ENCODE measurements around the gene CFAP77. TPM values are rescaled to one million over a fixed set of nuclear protein-coding genes. Genes with fewer than 3 reads are reported as not detected.

The CFAP77 gene
- total RNA-seq, 2 experiments from 2014 or later = not detected

GRCh38 chr9:132585954-132586829 lies 176.2 kb downstream of the CFAP77 start:
- ChIA-PET POLR2A (no interaction called here), CTCF (interaction anchor here (1.9 kb wide), 1 partner anchor 176 kb away, joined by 4 read pairs; the partner anchor contains the start of gene CFAP77)

DNA sequence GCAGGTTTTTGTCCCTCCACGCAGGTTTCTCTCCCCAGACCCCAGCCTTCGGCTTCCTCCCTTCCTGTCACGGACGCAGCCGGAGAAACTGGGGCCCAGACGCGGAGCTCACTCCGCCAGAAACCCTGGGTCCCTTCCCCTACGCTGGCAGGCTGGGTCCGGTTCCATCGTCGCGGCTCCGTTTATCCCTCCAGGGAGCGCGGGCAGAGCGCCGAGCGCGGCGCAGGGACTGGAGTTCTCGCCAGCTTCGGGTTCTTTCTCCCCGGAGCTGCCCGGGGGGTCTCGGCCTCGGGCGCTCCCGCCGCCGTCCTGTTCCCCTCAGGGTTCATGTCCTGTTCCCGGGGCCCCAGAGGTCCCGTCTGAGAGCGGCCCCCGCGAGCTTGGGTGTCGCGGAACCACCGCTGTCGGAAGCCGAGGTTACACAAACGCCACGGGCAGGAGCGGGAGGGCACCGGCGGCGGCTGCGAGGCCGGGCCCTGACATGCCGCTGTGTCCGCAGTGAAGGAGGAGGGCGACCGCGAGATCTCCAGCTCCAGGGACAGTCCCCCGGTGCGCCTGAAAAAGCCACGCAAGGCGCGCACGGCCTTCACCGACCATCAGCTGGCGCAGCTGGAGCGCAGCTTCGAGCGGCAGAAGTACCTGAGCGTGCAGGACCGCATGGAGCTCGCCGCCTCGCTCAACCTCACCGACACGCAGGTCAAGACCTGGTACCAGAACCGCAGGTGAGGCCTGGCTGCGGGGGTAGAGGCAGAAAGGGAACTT lies 177.0 kb downstream of the CFAP77 start:
- ChIA-PET CTCF (interaction anchor here (1.9 kb wide), 1 partner anchor 177 kb away, joined by 4 read pairs; the partner anchor contains the start of gene CFAP77), POLR2A (interaction anchor here (0.7 kb wide), 1 partner anchor 82 kb away, joined by 3 read pairs; no protein-coding TSS in a partner anchor)

GRCh38 chr9:132587592-132587955 lies 177.6 kb downstream of the CFAP77 start:
- ChIA-PET POLR2A (interaction anchor here (0.7 kb wide), 1 partner anchor 82 kb away, joined by 3 read pairs; no protein-coding TSS in a partner anchor), CTCF (interaction anchor here (1.9 kb wide), 1 partner anchor 177 kb away, joined by 4 read pairs; the partner anchor contains the start of gene CFAP77)

GRCh38 chr9:132588098-132588497 lies 178.1 kb downstream of the CFAP77 start:
- ChIA-PET POLR2A (interaction anchor here (0.7 kb wide), 1 partner anchor 81 kb away, joined by 3 read pairs; no protein-coding TSS in a partner anchor), CTCF (no interaction called here)

- CTCF ChIA-PET = interaction anchor here (0.6 kb wide), 1 partner anchor 828 kb away, joined by 3 read pairs; no protein-coding TSS in a partner anchor
- POLR2A ChIA-PET = no interaction called here
Observed at GRCh38 chr9:132588501-132589147, 178.6 kb downstream of the CFAP77 start.

DNA sequence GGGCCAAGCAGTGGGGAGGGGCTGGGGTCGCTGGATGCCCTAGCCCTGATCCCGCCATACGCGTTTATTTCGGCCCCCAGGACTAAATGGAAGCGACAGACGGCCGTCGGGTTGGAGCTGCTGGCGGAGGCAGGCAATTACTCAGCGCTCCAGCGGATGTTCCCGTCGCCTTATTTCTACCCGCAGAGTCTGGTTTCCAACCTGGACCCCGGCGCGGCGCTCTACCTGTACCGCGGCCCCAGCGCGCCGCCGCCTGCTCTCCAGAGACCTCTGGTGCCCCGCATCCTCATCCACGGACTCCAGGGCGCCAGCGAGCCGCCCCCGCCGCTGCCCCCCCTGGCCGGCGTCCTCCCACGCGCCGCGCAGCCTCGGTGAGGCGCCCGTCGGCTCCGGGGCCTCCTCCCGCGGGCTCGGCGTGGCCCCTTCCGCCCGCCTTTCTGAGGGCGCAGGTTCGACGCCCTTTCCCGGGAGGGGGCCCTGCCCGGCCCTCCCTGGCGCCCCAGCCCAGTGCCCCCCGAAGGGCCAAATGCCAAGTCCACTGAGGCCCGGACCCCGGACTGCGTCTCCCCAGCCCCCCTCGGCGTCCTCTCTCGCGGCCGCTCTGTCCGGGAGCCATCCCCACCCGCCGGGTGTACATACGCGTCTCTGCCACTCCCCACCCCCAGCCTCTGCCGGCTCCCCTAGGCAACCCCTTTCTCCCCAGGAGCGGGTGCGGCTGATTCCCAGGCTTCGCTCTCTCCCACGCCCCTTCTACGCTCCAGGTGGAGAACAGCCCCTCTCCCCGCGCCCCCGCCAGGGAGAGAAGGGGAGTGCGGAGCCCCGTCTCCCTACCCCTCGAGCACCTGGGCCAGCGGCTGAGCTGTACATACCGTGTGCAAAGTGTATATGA lies 179.4 kb downstream of the CFAP77 start:
- POLR2A ChIA-PET = no interaction called here
- CTCF ChIA-PET = interaction anchor here (0.6 kb wide), 1 partner anchor 829 kb away, joined by 3 read pairs; no protein-coding TSS in a partner anchor

GRCh38 chr9:132590037-132590317 lies 180.0 kb downstream of the CFAP77 start:
- POLR2A ChIA-PET = no interaction called here

DNA sequence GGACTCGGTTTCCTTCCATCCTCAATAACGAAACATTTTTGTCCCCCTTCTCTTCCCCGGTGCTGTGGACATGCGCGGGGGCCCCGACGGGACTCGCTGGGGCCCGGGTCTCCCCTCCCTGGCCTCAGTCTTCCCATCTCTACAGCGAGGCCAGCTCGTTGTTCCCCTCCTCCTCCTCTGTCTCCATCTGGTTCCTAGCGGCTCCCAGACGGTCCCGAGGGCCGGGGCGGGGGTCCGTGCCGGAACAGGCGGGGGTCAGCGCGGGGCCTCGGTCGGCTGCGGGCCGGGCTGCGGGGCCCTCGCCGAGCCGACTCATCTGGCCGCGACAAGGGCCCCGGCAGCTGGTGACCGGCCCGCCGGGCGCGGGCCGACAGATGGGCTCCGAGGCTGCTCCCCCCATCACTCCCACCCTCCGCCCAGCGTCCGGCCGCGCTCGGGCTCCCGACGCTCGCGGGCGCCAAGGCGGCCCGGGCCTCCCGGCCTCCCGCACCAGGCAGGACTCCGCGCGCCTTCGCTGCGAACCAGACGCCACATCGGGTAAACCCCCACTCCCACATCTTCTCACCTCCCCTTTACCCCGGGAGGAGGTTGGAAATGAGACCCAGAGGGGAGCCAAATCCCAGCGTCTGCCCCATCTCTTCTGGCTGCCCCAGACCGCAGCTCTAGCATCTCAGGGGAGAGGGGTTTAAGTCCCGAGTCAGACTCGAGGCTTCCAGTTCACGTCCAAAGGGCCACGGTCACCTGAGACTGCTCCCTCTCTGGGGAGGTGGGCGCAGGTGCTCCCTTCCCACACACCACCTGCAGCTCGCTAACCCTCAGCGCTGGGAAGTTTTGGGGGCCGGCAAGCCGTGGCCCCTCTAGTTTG lies 180.5 kb downstream of the CFAP77 start:
- ChIA-PET CTCF (no interaction called here), POLR2A (no interaction called here)

More at GRCh38 chr9:132590037-132590317, 180.0 kb downstream of the CFAP77 start:
- CTCF ChIA-PET = no interaction called here

DNA sequence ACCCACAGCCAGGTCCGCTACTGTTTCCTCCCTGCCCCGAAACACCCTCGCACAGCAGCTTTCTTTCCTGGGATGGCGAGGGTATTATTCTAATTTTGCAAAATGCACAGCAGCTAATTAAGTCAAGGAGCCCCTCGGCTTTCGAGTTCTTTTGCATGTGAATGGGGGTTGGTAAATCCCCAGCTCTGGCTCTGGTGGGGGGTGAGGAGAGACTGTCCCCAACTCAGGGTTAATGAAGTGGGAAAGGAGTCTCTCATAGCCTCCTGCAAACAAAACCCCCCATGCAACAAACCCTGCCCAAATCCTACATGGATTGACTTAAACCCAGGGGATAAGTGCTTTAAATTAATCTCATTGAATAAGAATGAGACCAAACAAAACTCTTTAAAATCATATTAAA lies 181.2 kb downstream of the CFAP77 start:
- ChIA-PET POLR2A (no interaction called here), CTCF (no interaction called here)

DNA sequence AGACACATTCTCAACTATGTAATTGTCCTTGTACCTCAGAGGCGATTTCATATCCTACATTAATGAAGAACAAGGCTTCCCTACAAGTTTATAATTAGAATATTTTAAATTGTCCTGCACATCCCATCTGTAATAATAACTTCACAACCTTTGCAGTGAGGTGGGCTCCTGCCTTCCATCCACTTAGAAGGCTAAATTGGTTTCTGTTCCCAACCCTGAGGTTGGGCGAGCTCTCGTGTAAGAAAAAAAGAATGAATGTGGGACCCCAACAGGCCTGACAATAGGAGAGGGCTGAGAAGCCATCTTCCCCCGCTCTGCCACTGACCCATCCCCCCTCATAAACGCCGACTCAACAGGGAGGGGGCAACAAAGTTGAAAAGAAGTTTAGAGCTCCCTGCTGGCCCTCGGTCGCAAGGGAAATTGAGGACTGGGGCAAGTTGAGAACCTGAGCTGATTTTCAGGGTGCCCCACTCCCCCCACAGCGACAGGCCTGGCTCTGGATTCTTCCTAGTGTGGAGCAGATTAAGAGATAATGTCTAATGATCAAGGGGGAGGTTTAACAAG lies 181.8 kb downstream of the CFAP77 start:
- ChIA-PET POLR2A (no interaction called here), CTCF (no interaction called here)

- ChIA-PET CTCF (no interaction called here), POLR2A (no interaction called here)
Observed at GRCh38 chr9:132592451-132592850, 182.4 kb downstream of the CFAP77 start.

- ChIA-PET POLR2A (no interaction called here), CTCF (no interaction called here)
Observed at GRCh38 chr9:132594412-132594811, 184.4 kb downstream of the CFAP77 start.

GRCh38 chr9:132595319-132595718 lies 185.3 kb downstream of the CFAP77 start:
- POLR2A ChIA-PET = no interaction called here
- CTCF ChIA-PET = no interaction called here

- ChIA-PET POLR2A (no interaction called here), CTCF (no interaction called here)
Observed at GRCh38 chr9:132596200-132596599, 186.2 kb downstream of the CFAP77 start.

- ChIA-PET POLR2A (no interaction called here), CTCF (no interaction called here)
Observed at GRCh38 chr9:132597073-132597775, 187.2 kb downstream of the CFAP77 start.

DNA sequence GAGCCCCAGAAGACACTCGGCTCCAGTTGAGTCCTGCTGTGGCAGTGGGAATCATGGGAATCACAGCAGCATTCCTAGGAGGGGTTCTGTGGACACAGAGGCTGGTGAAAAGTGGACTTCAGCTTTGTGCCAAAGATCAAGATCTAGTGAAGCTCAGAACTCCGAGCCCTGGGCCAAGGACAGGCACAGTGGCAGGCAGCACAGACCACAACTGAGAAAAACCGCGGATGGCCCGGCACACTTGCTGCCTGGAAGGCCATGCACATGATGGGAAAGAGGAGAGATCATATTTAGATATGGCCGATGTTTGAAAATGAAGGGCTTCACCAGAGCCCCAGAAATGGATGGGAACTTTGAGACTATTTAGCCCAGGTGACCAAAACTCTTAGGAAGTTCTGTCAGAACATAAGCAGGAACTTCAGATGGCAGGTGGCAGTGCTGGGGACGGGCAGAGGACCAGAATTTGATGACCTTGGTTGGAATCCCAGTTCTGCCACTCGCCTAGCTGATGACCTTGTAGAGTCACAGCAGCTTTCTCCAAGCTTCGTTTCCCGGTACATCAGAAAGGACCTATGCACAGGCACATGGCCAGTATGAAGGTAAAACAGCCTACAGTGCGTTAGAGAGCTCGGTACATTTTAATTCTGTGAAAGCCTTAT lies 190.4 kb downstream of the CFAP77 start:
- ChIA-PET POLR2A (no interaction called here), CTCF (interaction anchor here (0.7 kb wide), 1 partner anchor 172 kb away, joined by 3 read pairs; no protein-coding TSS in a partner anchor)

DNA sequence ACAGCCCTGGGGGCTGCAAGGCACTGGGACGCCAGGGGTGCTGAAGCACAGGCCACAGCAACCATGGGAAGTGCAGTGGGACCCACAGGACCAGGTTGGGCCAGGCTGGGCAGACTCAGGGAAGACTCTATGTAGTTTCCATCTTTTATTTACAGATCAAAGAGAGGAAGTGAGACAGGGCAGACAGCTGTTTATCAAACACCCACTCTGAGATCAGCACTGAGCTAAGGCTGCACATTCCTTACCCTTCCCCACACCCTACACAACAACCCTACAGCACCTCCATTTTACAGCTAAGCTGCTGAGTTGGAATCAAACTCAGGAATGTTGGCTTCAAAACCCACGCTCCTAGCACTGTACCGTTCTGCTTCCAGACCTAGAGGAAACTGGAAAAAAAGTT lies 192.2 kb downstream of the CFAP77 start:
- ChIA-PET POLR2A (no interaction called here), CTCF (no interaction called here)
